Neural cell (in vitro differentiated cells): ENCODE data around the gene MYO18A.

Experiments used
- EZH2 ChIP-seq: fragments of 200-600, 300-800 bp; shearing (Covaris generic), sonication (generic); IDR thresholded peaks from 2 replicates; pipeline ENCODE4 v1.6.1; 2014; ENCODE audit warnings: antibody characterized with exemption, low read length, borderline replicate concordance, mild to moderate bottlenecking; ENCODE audit not compliant: insufficient read depth, poor library complexity, severe bottlenecking
- MXI1 ChIP-seq: fragments of 450-650 bp; conservative IDR thresholded peaks from 2 replicates; pipeline ENCODE4 v1.6.1; 2014; ENCODE audit warnings: antibody characterized with exemption, mild to moderate bottlenecking; ENCODE audit not compliant: poor library complexity, severe bottlenecking
- POLR2AphosphoS5 ChIP-seq: IDR thresholded peaks from 2 replicates; pipeline ENCODE4 v1.6.1; 2012
- TF ChIP-seq, protein P1 (sequence below): fragments of 450-650 bp; IDR thresholded peaks from 2 replicates; pipeline ENCODE4 v1.5.1; 2014; ENCODE audit warnings: antibody characterized with exemption, mild to moderate bottlenecking, moderate library complexity; ENCODE audit not compliant: poor library complexity, severe bottlenecking

DNA sequence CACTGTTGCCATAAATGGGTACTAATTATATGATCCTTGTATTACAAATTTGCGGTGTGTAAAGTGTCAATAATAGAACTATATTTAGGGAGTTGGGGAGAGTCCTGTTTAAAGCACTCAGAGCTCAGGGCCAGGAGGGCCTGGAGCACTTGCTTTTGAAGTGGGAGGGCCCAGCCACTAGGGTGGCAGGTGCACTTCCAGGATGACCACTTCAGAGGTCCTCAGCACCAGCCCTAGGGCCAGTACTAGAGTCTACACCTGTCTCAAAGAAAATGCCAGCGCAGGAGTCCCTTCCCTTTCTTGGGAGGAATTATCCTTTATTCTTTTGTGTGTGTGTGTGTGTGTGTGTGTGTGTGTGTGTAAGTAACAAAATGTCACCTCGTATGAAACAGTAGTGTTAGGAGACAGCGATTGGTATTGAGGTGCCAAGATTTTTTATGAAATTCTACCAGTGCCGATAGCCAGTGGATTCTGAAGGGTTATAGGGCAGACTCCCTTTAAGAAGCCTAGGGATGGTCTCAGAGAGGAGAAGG, 31.9 kb downstream of the MYO18A start:
- TF ChIP-seq, protein P1, sequence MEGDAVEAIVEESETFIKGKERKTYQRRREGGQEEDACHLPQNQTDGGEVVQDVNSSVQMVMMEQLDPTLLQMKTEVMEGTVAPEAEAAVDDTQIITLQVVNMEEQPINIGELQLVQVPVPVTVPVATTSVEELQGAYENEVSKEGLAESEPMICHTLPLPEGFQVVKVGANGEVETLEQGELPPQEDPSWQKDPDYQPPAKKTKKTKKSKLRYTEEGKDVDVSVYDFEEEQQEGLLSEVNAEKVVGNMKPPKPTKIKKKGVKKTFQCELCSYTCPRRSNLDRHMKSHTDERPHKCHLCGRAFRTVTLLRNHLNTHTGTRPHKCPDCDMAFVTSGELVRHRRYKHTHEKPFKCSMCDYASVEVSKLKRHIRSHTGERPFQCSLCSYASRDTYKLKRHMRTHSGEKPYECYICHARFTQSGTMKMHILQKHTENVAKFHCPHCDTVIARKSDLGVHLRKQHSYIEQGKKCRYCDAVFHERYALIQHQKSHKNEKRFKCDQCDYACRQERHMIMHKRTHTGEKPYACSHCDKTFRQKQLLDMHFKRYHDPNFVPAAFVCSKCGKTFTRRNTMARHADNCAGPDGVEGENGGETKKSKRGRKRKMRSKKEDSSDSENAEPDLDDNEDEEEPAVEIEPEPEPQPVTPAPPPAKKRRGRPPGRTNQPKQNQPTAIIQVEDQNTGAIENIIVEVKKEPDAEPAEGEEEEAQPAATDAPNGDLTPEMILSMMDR: no peak
- TF ChIP-seq MXI1 (no peak), EZH2 (no peak), POLR2AphosphoS5 (no peak)
